ENCODE measurements around the gene SPOCK2. TPM values are rescaled to one million over a fixed set of nuclear protein-coding genes. Genes with fewer than 3 reads are reported as not detected.

Gene SPOCK2
- total and polyA plus RNA-seq, 2 of the 13 experiments (the other 11 are each of a cell fraction or from before 2014, with no cell fraction given): 8.6 to 30.6 TPM

GRCh38 chr10:72030762-72031543 is 57.4 kb downstream of the SPOCK2 start (continued):
- TF ChIP-seq GFI1 (CRISPR knock-in tag; IDR thresholded peaks at IDR 0.05; ENCODE audit: borderline replicate concordance): no peak
- peak; percentile 72 for TF ChIP-seq NR2C2 (CRISPR knock-in tag; IDR thresholded peaks at IDR 0.05; ENCODE audit: borderline replicate concordance)
- peak; percentile 98 for TF ChIP-seq ZSCAN5A (CRISPR knock-in tag; IDR thresholded peaks at IDR 0.05; ENCODE audit: borderline replicate concordance)
- no peak for TF ChIP-seq KLF9 (CRISPR knock-in tag; IDR thresholded peaks at IDR 0.05; ENCODE audit: low read depth)
- peak; percentile 50; the same call in 1 of the 2 replicates for TF ChIP-seq MXD1 (CRISPR knock-in tag; IDR thresholded peaks at IDR 0.05)
- TF ChIP-seq HNRNPL (IDR thresholded peaks at IDR 0.05; ENCODE audit: low read depth, low read length): peak; percentile 86
- peak; percentile 64; the same call in 1 of the 2 replicates for TF ChIP-seq NFKB2 (CRISPR knock-in tag; IDR thresholded peaks at IDR 0.05; ENCODE audit: borderline replicate concordance)
- peak; percentile 49; the same call in 1 of the 2 replicates for TF ChIP-seq RAD21 (CRISPR knock-in tag; IDR thresholded peaks at IDR 0.05)
- TF ChIP-seq ZNF12 (CRISPR knock-in tag; IDR thresholded peaks at IDR 0.05): peak; percentile 61; the same call in 1 of the 2 replicates
- TF ChIP-seq ZNF264 (CRISPR knock-in tag; IDR thresholded peaks at IDR 0.05): peak; percentile 68
- TF ChIP-seq ZSCAN9 (CRISPR knock-in tag; IDR thresholded peaks at IDR 0.05; ENCODE audit: borderline replicate concordance): 0 out of 2 replicates have a peak, but pooled peaks have one; percentile 28
- TF ChIP-seq ZNF326 (CRISPR knock-in tag; IDR thresholded peaks at IDR 0.05; ENCODE audit: borderline replicate concordance): no peak
- no peak for TF ChIP-seq FOXM1 (CRISPR knock-in tag; IDR thresholded peaks at IDR 0.05)
- TF ChIP-seq ZNF20 (CRISPR knock-in tag; IDR thresholded peaks at IDR 0.05): no peak
- no peak for TF ChIP-seq CENPX (CRISPR knock-in tag; IDR thresholded peaks at IDR 0.05)
- peak; percentile 94 for TF ChIP-seq REPIN1 (CRISPR knock-in tag; IDR thresholded peaks at IDR 0.05; ENCODE audit: borderline replicate concordance, low read depth)
- no peak for TF ChIP-seq NFAT5 (CRISPR knock-in tag; IDR thresholded peaks at IDR 0.05)
- no peak for TF ChIP-seq ZFP36L1 (CRISPR knock-in tag; IDR thresholded peaks at IDR 0.05)
- TF ChIP-seq ZNF891 (CRISPR knock-in tag; IDR thresholded peaks at IDR 0.05): peak; percentile 90
- TF ChIP-seq RNF2 (conservative IDR thresholded peaks at IDR 0.05; ENCODE audit: low read depth): no peak
- no peak for TF ChIP-seq PRPF4 (IDR thresholded peaks at IDR 0.05; ENCODE audit: low read depth, low read length, poor library complexity, severe bottlenecking)
- peak; percentile 63 for TF ChIP-seq ZNF414 (CRISPR knock-in tag; IDR thresholded peaks at IDR 0.05)

Data from HepG2 (cell line).